Keratinocyte (primary cell): ENCODE results near the gene MTFP1. TPM values are rescaled to one million over a fixed set of nuclear protein-coding genes. Genes with fewer than 3 reads are reported as not detected.
A peak's percentile ranks its signal among the peaks of the same experiment; 100 is the strongest.

Experiments
- DNase-seq: peaks from one replicate; pipeline ENCODE4 v3.0.0-alpha.2; 2011; ENCODE audit warnings: low read depth, missing footprints, low spot score
- FAIRE-seq: peaks from 2 replicates; lab custom pipeline; 2011; peaks lifted over from hg19 to GRCh38; lab: Jason Lieb, UNC
- H2AFZ ChIP-seq: 2 replicates; pipeline ENCODE4 v1.6.0; 2012; ENCODE audit warnings: low read length, control low read depth, inconsistent platforms; ENCODE audit not compliant: control insufficient read depth
- H3K27ac ChIP-seq: 2 replicates; pipeline ENCODE4 v1.5.1; 2011; ENCODE audit warnings: low read length; ENCODE audit not compliant: control insufficient read depth, insufficient read depth
- H3K27me3 ChIP-seq: 3 replicates; pipeline ENCODE4 v1.6.0; 2011; ENCODE audit warnings: low read length; ENCODE audit not compliant: control insufficient read depth, insufficient read depth; ENCODE audit errors: extremely low read depth
- H3K36me3 ChIP-seq, 2 experiments: 2 replicates in 1 of 2; 3 replicates in 1 of 2; pipeline ENCODE4 v1.5.1; 2011; ENCODE audit warnings: low read length in 2 of 2, mild to moderate bottlenecking in 1 of 2; ENCODE audit not compliant: control insufficient read depth in 2 of 2, insufficient read depth in 2 of 2; ENCODE audit errors: extremely low read depth in 1 of 2
- H3K4me1 ChIP-seq: 3 replicates; pipeline ENCODE4 v1.5.1; 2011; ENCODE audit warnings: low read length; ENCODE audit not compliant: control insufficient read depth, insufficient read depth; ENCODE audit errors: extremely low read depth
- H3K4me2 ChIP-seq: 3 replicates; pipeline ENCODE4 v1.6.0; 2011; ENCODE audit warnings: low read depth, low read length; ENCODE audit not compliant: control insufficient read depth, insufficient read depth; ENCODE audit errors: extremely low read depth
- H3K4me3 ChIP-seq, 3 experiments: fragments of 200-600 bp in 1 of 3; sonication (generic) in 1 of 3; 2 replicates in 2 of 3; 3 replicates in 1 of 3; pipeline ENCODE4 v1.5.1; 2011 to 2016; ENCODE audit warnings: low read length in 3 of 3, mild to moderate bottlenecking in 3 of 3, control low read depth in 2 of 3, inconsistent platforms in 1 of 3, low read depth in 1 of 3, mixed read lengths in 1 of 3, mixed run types in 1 of 3, moderate library complexity in 1 of 3; ENCODE audit not compliant: control insufficient read depth in 2 of 3, insufficient read depth in 2 of 3; ENCODE audit errors: extremely low read depth in 1 of 3
- H3K79me2 ChIP-seq: 2 replicates; pipeline ENCODE4 v1.6.0; 2012; ENCODE audit warnings: low read length; ENCODE audit not compliant: control insufficient read depth, insufficient read depth
- H3K9ac ChIP-seq: 3 replicates; pipeline ENCODE4 v1.6.0; 2011; ENCODE audit warnings: low read length; ENCODE audit not compliant: control insufficient read depth, insufficient read depth; ENCODE audit errors: extremely low read depth
- H3K9me1 ChIP-seq: 3 replicates; pipeline ENCODE4 v1.6.0; 2011; ENCODE audit warnings: low read length; ENCODE audit not compliant: control insufficient read depth, insufficient read depth; ENCODE audit errors: extremely low read depth
- H3K9me3 ChIP-seq: 2 replicates; pipeline ENCODE4 v1.5.1; 2012; ENCODE audit warnings: low read depth, low read length; ENCODE audit not compliant: control insufficient read depth
- H4K20me1 ChIP-seq: 3 replicates; pipeline ENCODE4 v1.6.0; 2011; ENCODE audit warnings: low read length; ENCODE audit not compliant: control insufficient read depth, insufficient read depth; ENCODE audit errors: extremely low read depth
- CTCF ChIP-seq, 3 experiments: IDR thresholded peaks in 1 of 3; conservative IDR thresholded peaks in 1 of 3; optimal IDR thresholded peaks in 1 of 3; 2 replicates in 2 of 3; 3 replicates in 1 of 3; pipeline versions ENCODE3 to v1.5.1; 2011; ENCODE audit warnings: low read length in 3 of 3, mild to moderate bottlenecking in 3 of 3, moderate library complexity in 2 of 3, control low read depth in 1 of 3, inconsistent platforms in 1 of 3; ENCODE audit not compliant: insufficient read depth in 2 of 3; ENCODE audit errors: extremely low read depth in 1 of 3
- EZH2 ChIP-seq: IDR thresholded peaks from one replicate; pipeline ENCODE4 v1.6.1; 2012; ENCODE audit warnings: inconsistent platforms, mild to moderate bottlenecking, low read length, moderate library complexity
- dilution Hi-C: fragments of 300-500 bp; cut with MboI; formaldehyde crosslinking; loops from one replicate; pipeline ENCODE4 v1.7.0; 2020; ENCODE audit warnings: low sequenced_read_pairs; ENCODE audit not compliant: extremely low pct_ligation_motif_present
- polyA plus RNA-seq, 5 experiments: library from polyadenylated mRNA; depleted of rRNA in 3 of 5; stranded (reverse) in 3 of 5; stranded (forward) in 1 of 5; unstranded in 1 of 5; fragments of >200 nt; gene quantifications; 1 replicate in 1 of 5; 2 replicates in 3 of 5; 3 replicates in 1 of 5; pipeline versions ENCODE4 v1.2.1 to v1.2.3, GENCODE V29; 2011 to 2012; ENCODE audit warnings: missing spikeins in 2 of 5, low read depth in 1 of 5, low replicate concordance in 1 of 5

MTFP1 gene
- polyA plus RNA-seq, 1 donor (not counting 4 experiments of a cell fraction or from before 2014, with no cell fraction given): 8.4 TPM

DNA sequence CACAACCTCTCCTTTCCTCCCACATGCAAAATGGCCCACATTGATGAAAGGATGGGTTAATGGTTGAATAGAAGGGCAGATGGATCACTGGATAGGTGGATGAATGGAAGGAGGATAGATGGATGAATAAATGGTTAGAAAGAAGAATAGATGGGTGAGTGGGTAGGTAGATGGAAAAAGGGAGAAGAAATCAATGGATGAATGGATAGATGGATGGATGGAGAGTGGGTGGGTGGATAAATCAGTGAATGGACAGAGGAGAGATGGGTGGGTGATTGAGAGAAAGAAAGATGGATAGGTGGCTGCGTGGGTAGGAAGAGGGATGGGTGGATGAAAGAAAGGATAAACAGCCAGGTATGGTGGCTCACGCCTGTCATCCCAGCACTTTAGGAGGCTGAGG lies 45.1 kb downstream of the MTFP1 start:
- FAIRE-seq (no peak), DNase-seq (no peak)
- Histone ChIP-seq H3K4me2 (no peak overlapping the region), H3K9me3 (no peaks in the 10 kb centered on the region), H3K9ac (no peak overlapping the region), H4K20me1 (no peaks in the 10 kb centered on the region), H3K4me1 (peaks cover 7% of the 10 kb centered on the region), H3K27me3 (peaks cover 10% of the 10 kb centered on the region), H3K4me3 (no peak overlapping the region), H3K36me3 (no peaks in the 10 kb centered on the region), H2AFZ (no peak overlapping the region), H3K27ac (no peak overlapping the region), H3K79me2 (no peaks in the 10 kb centered on the region), H3K9me1 (no peaks in the 10 kb centered on the region)
- dilution Hi-C loops: no loop called here
- TF ChIP-seq EZH2: no peak
- TF ChIP-seq CTCF (optimal IDR thresholded peaks at IDR 0.05 in 1 of 3, IDR thresholded peaks at IDR 0.05 in 1 of 3, conservative IDR thresholded peaks at IDR 0.05 in 1 of 3; ENCODE audit: extremely low read depth in 1 of 3, insufficient read depth in 2 of 3, low read length in 3 of 3): no peak

- dilution Hi-C loops: no loop called here
- Histone ChIP-seq H4K20me1 (no peaks in the 10 kb centered on the region), H3K9me1 (no peaks in the 10 kb centered on the region), H3K4me2 (peak within 1 kb of the TSS; percentile 39), H2AFZ (no peak within 1 kb of the TSS), H3K4me3 (no peak within 1 kb of the TSS), H3K4me1 (peaks cover 7% of the 10 kb centered on the region), H3K27me3 (peaks cover 10% of the 10 kb centered on the region), H3K9ac (no peak within 1 kb of the TSS), H3K79me2 (no peaks in the 10 kb centered on the region), H3K27ac (no peak within 1 kb of the TSS), H3K36me3 (no peaks in the 10 kb centered on the region), H3K9me3 (no peaks in the 10 kb centered on the region)
- TF ChIP-seq CTCF (optimal IDR thresholded peaks at IDR 0.05 in 1 of 3, IDR thresholded peaks at IDR 0.05 in 1 of 3, conservative IDR thresholded peaks at IDR 0.05 in 1 of 3; ENCODE audit: extremely low read depth in 1 of 3, insufficient read depth in 2 of 3, low read length in 3 of 3): no peak
- no peak for TF ChIP-seq EZH2
- FAIRE-seq (no peak), DNase-seq (no peak)
Measured at GRCh38 chr22:30471616-30472318, 46.2 kb downstream of the MTFP1 start, which contains the start of gene SEC14L3. TSS of gene SEC14L3 (minus strand) at chr22:30472017. CDS start at chr22:30471958, 59 bp downstream.
